GM12875 (cell line): ENCODE data around the gene C17orf58.

Experiments
- H3K4me3 ChIP-seq: one replicate; pipeline ENCODE4 v1.5.1; 2011; ENCODE audit warnings: low read depth, low read length, control low read depth
- CTCF ChIP-seq: IDR thresholded peaks from 2 replicates; pipeline ENCODE4 v1.5.1; 2011; ENCODE audit warnings: low read depth, mild to moderate bottlenecking, control low read depth, inconsistent platforms, low read length, moderate library complexity, borderline replicate concordance; ENCODE audit not compliant: insufficient read depth

C17orf58 gene

GRCh38 chr17:67996301-67997171 is at the start of gene C17orf58:
Gene C17orf58 (minus strand): TSS chr17:67996469. CDS start chr17:67996198, 271 bp downstream.
- peak within 1 kb of the TSS; percentile 34 for H3K4me3 ChIP-seq

DNA sequence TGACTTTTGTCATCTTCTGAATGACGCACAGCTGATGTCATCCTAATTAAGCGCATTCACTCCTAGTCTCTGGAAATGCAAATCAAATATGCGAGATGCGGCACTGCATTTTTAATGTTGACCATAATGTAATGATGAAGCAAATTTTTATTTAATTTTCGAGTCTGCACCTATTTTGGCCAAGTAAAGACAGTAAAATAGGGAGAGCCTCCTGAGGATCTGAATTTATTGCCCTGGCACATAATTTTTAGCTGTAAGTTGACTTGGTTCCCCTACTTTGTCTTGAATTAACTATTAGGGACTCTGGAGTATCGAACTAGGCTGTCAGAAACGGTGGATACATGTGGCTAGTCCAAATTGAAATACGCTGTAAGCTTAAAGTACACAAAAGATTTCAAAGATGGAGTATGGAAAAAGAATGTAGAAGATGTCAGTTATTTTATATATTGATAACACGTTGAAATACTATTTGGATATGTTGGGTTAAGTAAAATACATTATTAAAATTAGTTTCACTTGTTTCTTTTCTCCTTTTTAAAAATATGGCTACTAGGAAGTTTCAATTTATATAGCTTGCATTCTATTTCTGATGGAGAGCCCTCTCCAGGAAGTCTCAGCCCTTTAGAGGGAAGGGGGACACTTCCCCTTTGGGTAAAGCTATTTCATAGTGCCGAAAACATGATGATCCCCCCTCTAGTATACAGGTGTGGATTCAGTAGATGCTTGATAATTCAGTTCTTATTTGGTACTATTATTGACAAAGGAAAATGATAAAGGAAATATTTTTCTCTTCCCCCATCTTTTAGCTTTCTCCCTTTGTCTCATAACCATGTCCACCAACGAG is 40.3 kb upstream of the C17orf58 start:
- peak overlapping the region; percentile 94 for H3K4me3 ChIP-seq

GRCh38 chr17:68035523-68036303 is 39.4 kb upstream of the C17orf58 start, which contains the start of gene KPNA2:
Gene KPNA2 (plus strand): TSS chr17:68035735. CDS start chr17:68037133, 1,398 bp downstream.
- peak within 1 kb of the TSS; percentile 94 for H3K4me3 ChIP-seq
- TF ChIP-seq CTCF = no peak

More for the DNA sequence above, 40.3 kb upstream of the C17orf58 start:
- TF ChIP-seq CTCF = no peak

DNA sequence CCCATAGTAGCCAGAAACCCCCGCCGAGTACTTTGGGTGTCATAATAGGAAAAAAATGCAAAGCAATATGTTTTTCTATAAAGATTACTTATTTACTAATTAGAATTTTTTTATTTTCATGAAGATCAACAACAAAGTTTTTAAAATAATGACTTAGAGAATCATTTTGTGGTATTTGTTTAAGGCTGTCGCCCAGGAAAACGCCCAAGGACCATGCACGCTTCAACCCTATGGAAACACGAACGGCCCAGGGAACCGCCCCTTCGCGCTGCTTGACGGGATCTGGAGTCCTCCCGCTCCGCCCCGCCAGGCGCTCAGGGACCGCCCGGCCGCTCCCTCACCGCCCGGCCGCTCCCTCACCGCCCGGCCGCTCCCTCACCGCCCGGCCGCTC is 38.9 kb upstream of the C17orf58 start:
- peak overlapping the region; percentile 6 for H3K4me3 ChIP-seq
- no peak for TF ChIP-seq CTCF

GRCh38 chr17:68034452-68034776 is 38.1 kb upstream of the C17orf58 start:
- TF ChIP-seq CTCF = no peak
- no peak overlapping the region for H3K4me3 ChIP-seq

DNA sequence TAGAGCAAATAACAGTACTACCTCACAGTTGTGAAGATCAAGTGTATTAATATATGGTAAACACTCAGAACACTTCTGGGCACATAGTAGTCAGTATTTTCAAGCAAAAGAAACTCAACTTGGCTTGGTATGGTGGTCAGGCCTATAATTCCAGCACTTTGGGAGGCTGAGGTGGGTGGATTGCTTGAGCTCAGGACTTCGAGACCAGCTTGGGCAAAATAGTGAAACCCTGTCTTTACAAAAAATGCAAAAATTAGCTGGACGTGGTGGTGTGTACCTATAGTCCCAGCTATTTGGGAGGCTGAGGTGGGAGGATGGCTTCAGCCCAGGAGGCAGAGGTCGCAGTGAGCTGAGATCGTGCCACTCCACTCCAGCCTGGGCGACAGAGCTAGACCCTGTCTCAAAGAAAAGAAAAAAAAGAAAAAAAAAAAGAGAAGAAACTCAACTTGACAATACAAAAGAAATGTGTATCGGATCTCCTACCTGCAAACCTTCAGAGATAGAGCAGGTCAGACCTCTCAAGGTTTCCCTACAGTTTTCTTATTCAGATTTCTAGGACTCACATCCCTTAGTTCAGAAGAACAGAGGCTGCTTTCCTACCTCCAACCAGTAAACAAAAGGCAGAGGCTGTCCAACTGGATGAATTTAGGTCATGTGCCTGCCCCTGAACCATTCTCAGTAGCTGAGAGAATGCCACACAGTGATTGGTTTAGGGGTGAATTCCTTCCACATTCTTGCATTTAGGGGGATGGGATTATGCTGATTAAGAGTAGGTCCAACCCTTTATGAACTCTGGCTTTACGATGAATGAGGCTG is 37.6 kb upstream of the C17orf58 start:
- H3K4me3 ChIP-seq = no peak overlapping the region
- TF ChIP-seq CTCF = no peak
